ENCODE results near the gene KCND3. TPM values are rescaled to one million over a fixed set of nuclear protein-coding genes. Genes with fewer than 3 reads are reported as not detected.

KCND3 gene
- total and polyA plus RNA-seq, 4 donors = 1.1 to 25.3 (median 12.4) TPM

DNA sequence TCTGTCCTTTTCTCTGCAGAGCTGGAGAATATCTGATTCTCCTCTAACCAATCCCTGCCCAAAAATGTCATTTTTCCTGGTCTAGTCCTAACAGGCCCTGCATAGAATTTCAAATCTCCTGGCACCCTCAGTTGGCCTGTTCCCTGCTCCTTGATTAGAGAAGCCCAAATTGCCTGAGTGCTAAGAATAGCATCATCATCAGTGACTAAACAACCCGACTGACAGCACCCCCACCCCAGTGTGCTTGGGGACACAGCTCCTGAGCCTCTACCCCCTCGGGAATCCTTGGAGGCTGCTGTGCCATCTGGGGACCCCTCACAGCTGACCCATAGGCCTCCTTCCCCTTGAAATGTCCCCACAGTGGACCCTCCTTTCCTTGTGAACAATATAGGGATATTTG is 139.4 kb downstream of the KCND3 start:
- intact Hi-C loops (cut with DNase I) = no loop called here
- H3K27me3 ChIP-seq (ENCODE audit: control insufficient read depth in 1 of 2, insufficient read depth in 2 of 2, low read length in 1 of 2) = no peaks in the 10 kb centered on the region
- H3K4me3 ChIP-seq (ENCODE audit: low read length in 2 of 2) = no peak overlapping the region
- H3K4me1 ChIP-seq (ENCODE audit: control insufficient read depth in 1 of 2, insufficient read depth in 2 of 2, low read length in 2 of 2) = no peaks in the 10 kb centered on the region
- no peaks in the 10 kb centered on the region for H3K9me3 ChIP-seq (ENCODE audit: control insufficient read depth, low read length)
- ATAC-seq (ENCODE audit: low FRiP score) (no peak), DNase-seq (no peak)
- no peaks in the 10 kb centered on the region for H3K36me3 ChIP-seq (ENCODE audit: control insufficient read depth in 1 of 2, insufficient read depth in 2 of 2, low read length in 1 of 2)
- WGBS, 2 donors = 30 to 43% methylated on average over 2 of the region's 2 CpGs
- no peak overlapping the region for H3K27ac ChIP-seq (ENCODE audit: low read depth in 1 of 2, low read length in 2 of 2)

DNA sequence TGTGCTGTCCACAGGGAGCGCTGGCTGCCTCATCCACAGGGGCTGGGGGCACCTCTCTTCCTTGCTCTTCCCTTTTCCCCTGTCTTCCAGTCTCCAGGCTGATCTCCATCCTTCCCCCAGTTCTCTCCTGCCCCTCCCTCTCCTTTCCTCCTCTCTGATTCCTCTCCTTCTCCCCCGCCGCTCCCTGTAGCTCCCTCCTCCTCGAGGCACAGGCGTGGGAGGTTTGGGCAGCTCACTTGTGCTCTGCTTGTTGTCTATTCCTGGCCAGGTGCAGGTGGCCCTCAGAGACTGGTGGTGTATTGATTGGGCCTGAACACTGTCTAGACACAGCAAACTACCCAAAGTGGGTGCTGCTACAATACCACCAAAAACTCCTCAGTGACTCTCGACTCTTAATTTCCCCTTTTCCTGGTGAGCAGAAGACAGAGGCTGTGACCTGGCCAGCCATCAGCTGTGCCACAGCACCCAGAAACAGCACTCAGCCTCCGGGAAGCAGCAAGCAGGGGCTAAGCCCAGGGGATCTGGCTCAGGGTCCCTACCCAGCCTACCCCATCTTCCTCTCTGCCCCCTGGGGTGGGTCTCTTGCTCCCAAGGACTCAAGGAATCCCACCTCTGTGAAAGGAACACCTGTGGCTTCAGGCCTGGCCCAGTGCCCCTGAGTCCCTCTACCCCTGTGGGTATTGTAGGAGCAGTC is 140.5 kb downstream of the KCND3 start:
- Histone ChIP-seq H3K27me3 (ENCODE audit: control insufficient read depth in 1 of 2, insufficient read depth in 2 of 2, low read length in 1 of 2) (no peaks in the 10 kb centered on the region), H3K36me3 (ENCODE audit: control insufficient read depth in 1 of 2, insufficient read depth in 2 of 2, low read length in 1 of 2) (no peaks in the 10 kb centered on the region), H3K4me1 (ENCODE audit: control insufficient read depth in 1 of 2, insufficient read depth in 2 of 2, low read length in 2 of 2) (no peaks in the 10 kb centered on the region), H3K4me3 (ENCODE audit: low read length in 2 of 2) (no peak overlapping the region), H3K27ac (ENCODE audit: low read depth in 1 of 2, low read length in 2 of 2) (no peak overlapping the region), H3K9me3 (ENCODE audit: control insufficient read depth, low read length) (no peaks in the 10 kb centered on the region)
- DNase-seq (no peak), ATAC-seq (ENCODE audit: low FRiP score) (no peak)
- WGBS, 2 donors = 57 to 61% methylated on average over 7 of the region's 7 CpGs
- intact Hi-C loops (cut with DNase I) = no loop called here

DNA sequence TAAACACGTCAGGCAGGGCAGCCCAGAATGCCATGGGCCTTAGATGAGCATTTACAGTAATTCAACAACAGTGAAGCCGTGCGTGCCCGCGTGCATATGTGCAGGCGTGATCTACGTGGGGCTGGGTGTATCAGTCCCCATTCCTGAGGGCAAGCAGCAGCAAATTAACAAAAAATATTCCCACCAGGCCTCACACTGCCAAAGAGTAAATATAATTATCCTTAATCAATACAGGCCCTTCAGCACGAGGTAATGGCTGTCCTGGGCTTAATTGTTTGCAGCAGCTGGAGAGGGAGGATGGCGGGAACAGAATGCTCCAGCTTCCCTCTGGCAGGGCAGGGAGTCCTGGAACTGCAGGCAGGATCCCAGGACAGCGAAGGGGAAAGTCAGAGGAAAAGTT is 142.0 kb downstream of the KCND3 start:
- Histone ChIP-seq H3K9me3 (ENCODE audit: control insufficient read depth, low read length) (no peaks in the 10 kb centered on the region), H3K4me3 (ENCODE audit: low read length in 2 of 2) (no peak overlapping the region), H3K4me1 (ENCODE audit: control insufficient read depth in 1 of 2, insufficient read depth in 2 of 2, low read length in 2 of 2) (no peaks in the 10 kb centered on the region), H3K27me3 (ENCODE audit: control insufficient read depth in 1 of 2, insufficient read depth in 2 of 2, low read length in 1 of 2) (no peaks in the 10 kb centered on the region), H3K36me3 (ENCODE audit: control insufficient read depth in 1 of 2, insufficient read depth in 2 of 2, low read length in 1 of 2) (no peaks in the 10 kb centered on the region), H3K27ac (ENCODE audit: low read depth in 1 of 2, low read length in 2 of 2) (no peak overlapping the region)
- DNase-seq = no peak
- intact Hi-C loops (cut with DNase I) = no loop called here
- 76 to 78% methylated on average over 10 of the region's 10 CpGs for WGBS, 2 donors
- no peak for ATAC-seq (ENCODE audit: low FRiP score)

DNA sequence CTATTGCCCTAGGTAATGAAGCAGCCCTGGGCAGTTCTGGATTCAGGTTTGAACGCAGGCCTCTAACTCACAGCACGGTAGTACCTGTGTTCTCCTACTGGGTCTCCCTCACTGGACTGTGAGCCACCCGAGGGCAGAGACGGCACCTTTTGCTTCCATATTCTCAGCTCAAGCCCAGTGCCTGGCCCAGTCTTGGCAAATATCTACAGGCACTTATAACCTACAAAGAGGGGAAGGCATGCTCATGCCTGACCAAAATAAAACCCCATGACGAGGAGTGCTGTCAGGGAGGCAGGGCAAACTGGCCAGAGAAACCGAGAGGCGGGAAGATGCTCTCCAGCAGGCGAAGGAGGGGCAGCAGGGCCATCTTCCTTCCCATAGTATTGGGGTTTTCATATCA is 142.6 kb downstream of the KCND3 start:
- Histone ChIP-seq H3K27ac (ENCODE audit: low read depth in 1 of 2, low read length in 2 of 2) (no peak overlapping the region), H3K36me3 (ENCODE audit: control insufficient read depth in 1 of 2, insufficient read depth in 2 of 2, low read length in 1 of 2) (no peaks in the 10 kb centered on the region), H3K4me3 (ENCODE audit: low read length in 2 of 2) (no peak overlapping the region), H3K4me1 (ENCODE audit: control insufficient read depth in 1 of 2, insufficient read depth in 2 of 2, low read length in 2 of 2) (no peaks in the 10 kb centered on the region), H3K9me3 (ENCODE audit: control insufficient read depth, low read length) (no peaks in the 10 kb centered on the region), H3K27me3 (ENCODE audit: control insufficient read depth in 1 of 2, insufficient read depth in 2 of 2, low read length in 1 of 2) (no peaks in the 10 kb centered on the region)
- ATAC-seq (ENCODE audit: low FRiP score) (no peak), DNase-seq (no peak)
- 73 to 77% methylated on average over 8 of the region's 8 CpGs for WGBS, 2 donors
- intact Hi-C loops (cut with DNase I) = no loop called here

DNA sequence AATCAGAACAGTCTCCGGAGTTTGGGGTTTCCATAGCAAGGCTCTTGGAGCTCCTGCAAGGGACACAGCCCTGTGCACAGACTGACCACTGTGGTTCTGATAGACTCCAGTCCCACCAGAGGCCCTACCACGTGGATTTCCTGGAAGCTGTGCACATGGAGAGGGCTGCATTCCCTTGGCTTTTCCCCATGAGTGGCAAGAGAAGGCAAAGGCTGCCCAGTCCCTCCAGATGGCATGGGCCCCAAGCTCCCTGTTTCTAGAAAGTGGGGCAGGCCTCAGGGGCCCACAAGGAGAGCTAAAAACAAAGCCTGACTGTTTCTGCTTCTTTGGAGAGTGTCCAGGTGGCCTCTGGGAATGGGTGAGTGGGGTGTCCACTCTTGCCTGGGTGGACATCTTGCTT is 146.3 kb downstream of the KCND3 start:
- Histone ChIP-seq H3K27ac (ENCODE audit: low read depth in 1 of 2, low read length in 2 of 2) (no peak overlapping the region), H3K4me1 (ENCODE audit: control insufficient read depth in 1 of 2, insufficient read depth in 2 of 2, low read length in 2 of 2) (no peaks in the 10 kb centered on the region), H3K9me3 (ENCODE audit: control insufficient read depth, low read length) (no peaks in the 10 kb centered on the region), H3K36me3 (ENCODE audit: control insufficient read depth in 1 of 2, insufficient read depth in 2 of 2, low read length in 1 of 2) (no peaks in the 10 kb centered on the region), H3K27me3 (ENCODE audit: control insufficient read depth in 1 of 2, insufficient read depth in 2 of 2, low read length in 1 of 2) (no peaks in the 10 kb centered on the region), H3K4me3 (ENCODE audit: low read length in 2 of 2) (no peak overlapping the region)
- DNase-seq = no peak
- intact Hi-C loops (cut with DNase I) = no loop called here
- 52 to 57% methylated on average over 2 of the region's 2 CpGs for WGBS, 2 donors
- ATAC-seq (ENCODE audit: low FRiP score) = no peak

DNA sequence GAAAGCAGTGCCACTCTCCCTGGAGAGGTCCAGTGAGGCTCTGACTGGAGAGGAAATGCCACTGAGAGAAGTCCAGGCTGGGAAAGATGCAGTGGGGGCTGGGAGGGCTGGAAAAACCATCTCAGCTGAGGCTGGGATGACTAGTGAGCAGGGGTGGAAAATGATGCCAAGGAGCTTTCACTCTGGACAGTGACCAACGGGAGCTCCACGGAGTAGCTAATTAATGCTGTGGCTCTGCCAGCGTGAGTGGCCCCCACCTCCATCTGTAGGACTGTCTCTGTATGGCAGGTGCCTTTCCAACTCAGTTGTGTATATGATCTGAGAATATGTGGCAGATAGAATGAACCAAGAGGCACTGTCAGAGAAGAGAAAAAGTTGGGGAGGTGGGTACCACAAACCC is 147.1 kb downstream of the KCND3 start:
- no peaks in the 10 kb centered on the region for H3K9me3 ChIP-seq (ENCODE audit: control insufficient read depth, low read length)
- no peaks in the 10 kb centered on the region for H3K27me3 ChIP-seq (ENCODE audit: control insufficient read depth in 1 of 2, insufficient read depth in 2 of 2, low read length in 1 of 2)
- intact Hi-C loops (cut with DNase I) = no loop called here
- no peak overlapping the region for H3K4me3 ChIP-seq (ENCODE audit: low read length in 2 of 2)
- H3K27ac ChIP-seq (ENCODE audit: low read depth in 1 of 2, low read length in 2 of 2) = no peak overlapping the region
- WGBS, 2 donors = 71 to 72% methylated on average over 3 of the region's 3 CpGs
- no peaks in the 10 kb centered on the region for H3K36me3 ChIP-seq (ENCODE audit: control insufficient read depth in 1 of 2, insufficient read depth in 2 of 2, low read length in 1 of 2)
- DNase-seq (no peak), ATAC-seq (ENCODE audit: low FRiP score) (no peak)
- no peaks in the 10 kb centered on the region for H3K4me1 ChIP-seq (ENCODE audit: control insufficient read depth in 1 of 2, insufficient read depth in 2 of 2, low read length in 2 of 2)

DNA sequence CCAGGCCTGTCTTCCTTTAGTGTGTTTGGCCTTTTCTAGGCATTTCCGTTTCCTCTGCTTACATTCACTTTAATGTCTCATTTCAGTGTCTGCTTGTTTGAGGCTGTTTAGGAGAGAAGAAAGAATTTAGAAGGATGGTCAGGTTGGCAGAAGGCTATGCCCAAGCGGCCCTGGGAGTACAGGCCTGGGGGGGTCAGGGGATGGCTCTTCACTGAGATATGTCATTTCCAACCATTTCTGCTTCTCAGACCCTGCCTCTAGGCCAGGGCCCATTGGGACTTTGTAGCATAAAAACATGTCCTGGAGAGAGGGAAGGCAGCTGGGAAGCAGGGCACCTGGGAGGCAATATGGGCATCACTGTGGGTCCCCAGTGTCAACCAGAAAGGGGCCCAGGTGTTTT is 147.7 kb downstream of the KCND3 start:
- H3K4me1 ChIP-seq (ENCODE audit: control insufficient read depth in 1 of 2, insufficient read depth in 2 of 2, low read length in 2 of 2) = no peaks in the 10 kb centered on the region
- DNase-seq = no peak

DNA sequence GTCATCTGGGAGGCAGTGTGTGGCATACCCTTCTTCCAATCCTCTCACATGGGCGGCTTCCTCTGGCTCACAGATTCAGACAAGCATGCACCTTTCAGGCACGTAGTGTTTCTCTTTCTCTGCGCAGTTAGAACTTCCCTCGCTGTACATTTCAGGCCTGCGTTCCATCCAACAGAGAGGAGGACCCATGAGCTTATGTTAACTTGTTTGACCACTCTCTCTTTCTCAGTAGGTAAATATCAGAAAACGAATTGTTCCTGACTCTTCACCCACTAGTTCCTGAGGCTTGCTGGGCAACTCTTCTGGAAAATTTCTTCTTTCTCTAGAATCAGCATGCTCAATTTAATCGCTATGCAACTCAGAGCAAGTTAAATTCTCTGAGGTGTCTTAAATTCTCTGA is 148.3 kb downstream of the KCND3 start:
- no peak for DNase-seq
- WGBS, 2 donors = 86% methylated on average over 7 of the region's 7 CpGs
- Histone ChIP-seq H3K9me3 (ENCODE audit: control insufficient read depth, low read length) (no peaks in the 10 kb centered on the region), H3K4me1 (ENCODE audit: control insufficient read depth in 1 of 2, insufficient read depth in 2 of 2, low read length in 2 of 2) (no peaks in the 10 kb centered on the region), H3K27me3 (ENCODE audit: control insufficient read depth in 1 of 2, insufficient read depth in 2 of 2, low read length in 1 of 2) (no peaks in the 10 kb centered on the region), H3K4me3 (ENCODE audit: low read length in 2 of 2) (no peak overlapping the region), H3K27ac (ENCODE audit: low read depth in 1 of 2, low read length in 2 of 2) (no peak overlapping the region), H3K36me3 (ENCODE audit: control insufficient read depth in 1 of 2, insufficient read depth in 2 of 2, low read length in 1 of 2) (no peaks in the 10 kb centered on the region)
- no peak for ATAC-seq (ENCODE audit: low FRiP score)
- intact Hi-C loops (cut with DNase I) = no loop called here

More for the DNA sequence above, 147.7 kb downstream of the KCND3 start:
- intact Hi-C loops (cut with DNase I) = no loop called here
- no peak for ATAC-seq (ENCODE audit: low FRiP score)
- H3K9me3 ChIP-seq (ENCODE audit: control insufficient read depth, low read length) = no peaks in the 10 kb centered on the region
- no peaks in the 10 kb centered on the region for H3K27me3 ChIP-seq (ENCODE audit: control insufficient read depth in 1 of 2, insufficient read depth in 2 of 2, low read length in 1 of 2)
- H3K27ac ChIP-seq (ENCODE audit: low read depth in 1 of 2, low read length in 2 of 2) = no peak overlapping the region
- no peaks in the 10 kb centered on the region for H3K36me3 ChIP-seq (ENCODE audit: control insufficient read depth in 1 of 2, insufficient read depth in 2 of 2, low read length in 1 of 2)
- no peak overlapping the region for H3K4me3 ChIP-seq (ENCODE audit: low read length in 2 of 2)
- WGBS, 2 donors = 69 to 79% methylated on average over 2 of the region's 2 CpGs

DNA sequence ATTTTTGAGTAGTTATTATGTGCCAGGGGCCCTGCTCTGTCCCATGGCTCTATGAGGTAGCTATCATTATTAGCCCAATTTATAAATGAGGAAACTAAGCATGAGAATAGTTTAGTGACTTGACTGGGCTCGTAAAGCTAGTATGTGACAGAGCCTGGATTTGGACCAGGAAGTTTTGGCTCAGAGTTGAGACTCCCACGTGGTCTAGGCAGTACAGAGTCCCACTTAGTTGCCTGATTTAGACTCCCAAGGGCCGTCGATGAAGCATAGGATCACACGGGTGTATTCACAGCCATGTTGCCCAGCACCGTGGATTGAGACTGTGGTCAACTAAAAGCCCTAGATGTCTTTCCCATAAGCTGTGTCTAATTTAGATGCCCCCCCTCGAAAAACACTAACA is 152.1 kb downstream of the KCND3 start:
- Histone ChIP-seq H3K27ac (ENCODE audit: low read depth in 1 of 2, low read length in 2 of 2) (no peak overlapping the region), H3K36me3 (ENCODE audit: control insufficient read depth in 1 of 2, insufficient read depth in 2 of 2, low read length in 1 of 2) (no peaks in the 10 kb centered on the region), H3K9me3 (ENCODE audit: control insufficient read depth, low read length) (no peaks in the 10 kb centered on the region), H3K27me3 (ENCODE audit: control insufficient read depth in 1 of 2, insufficient read depth in 2 of 2, low read length in 1 of 2) (no peaks in the 10 kb centered on the region), H3K4me3 (ENCODE audit: low read length in 2 of 2) (no peak overlapping the region), H3K4me1 (ENCODE audit: control insufficient read depth in 1 of 2, insufficient read depth in 2 of 2, low read length in 2 of 2) (no peaks in the 10 kb centered on the region)
- DNase-seq (no peak), ATAC-seq (ENCODE audit: low FRiP score) (no peak)
- intact Hi-C loops (cut with DNase I) = no loop called here
- WGBS, 2 donors = 35 to 42% methylated on average over 7 of the region's 7 CpGs

Measured in aorta (tissue), 5 donors.